Activated T-cell treated with anti-CD3 and anti-CD28 coated beads, Interleukin-2, amount 50 U/mL, for 1 hour (primary cell): ENCODE data around the gene NDNF.

Experiments used
- DNase-seq: peaks from one replicate; pipeline ENCODE4 v3.0.0-alpha.2; 2020

NDNF gene

DNA sequence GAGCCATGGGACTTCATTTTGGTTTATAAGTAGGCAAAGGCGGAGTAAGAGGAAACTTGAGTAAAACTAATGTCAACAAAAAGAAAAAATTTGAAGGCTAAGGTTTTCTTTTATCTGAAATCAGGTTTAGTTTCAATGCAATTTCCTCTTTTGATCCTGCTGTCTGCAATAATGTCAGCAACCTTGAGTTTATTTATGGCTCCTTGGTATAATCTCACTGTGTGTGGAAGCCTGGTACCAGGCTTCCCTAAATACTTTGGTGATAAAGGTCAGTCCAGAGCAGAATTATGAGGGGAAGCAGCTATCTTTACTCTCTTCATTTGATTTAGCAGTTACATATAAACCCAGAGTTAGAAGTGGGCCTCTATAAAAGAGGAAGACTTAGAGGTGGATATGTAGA lies 57.8 kb downstream of the NDNF start:
- no peak for DNase-seq

DNA sequence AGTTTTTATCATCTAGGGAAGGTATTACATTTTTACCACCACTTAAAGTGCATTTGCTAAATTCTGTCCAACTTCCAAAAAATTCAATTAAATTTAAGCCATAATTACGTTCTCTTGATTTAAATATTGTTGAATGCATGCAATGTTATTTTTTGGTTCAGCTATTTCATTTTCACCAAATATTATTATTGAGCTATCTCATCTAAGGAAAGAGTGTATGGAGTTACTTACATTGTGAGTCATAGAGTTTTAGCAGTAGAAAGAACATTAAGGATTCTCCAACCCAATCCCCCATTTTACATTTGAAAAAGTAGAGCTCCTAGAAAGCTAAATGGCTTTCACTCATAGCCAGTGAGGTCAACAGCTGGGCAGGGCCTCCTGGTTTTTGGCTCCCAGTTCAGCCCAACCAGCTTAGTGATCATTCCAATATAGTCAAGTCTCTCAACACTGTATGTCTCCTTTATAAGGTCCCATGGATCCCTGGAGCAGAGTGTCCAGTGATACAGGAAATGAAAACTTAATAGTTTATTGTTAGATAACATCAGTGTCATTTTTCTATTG lies 60.5 kb downstream of the NDNF start:
- no peak for DNase-seq

DNA sequence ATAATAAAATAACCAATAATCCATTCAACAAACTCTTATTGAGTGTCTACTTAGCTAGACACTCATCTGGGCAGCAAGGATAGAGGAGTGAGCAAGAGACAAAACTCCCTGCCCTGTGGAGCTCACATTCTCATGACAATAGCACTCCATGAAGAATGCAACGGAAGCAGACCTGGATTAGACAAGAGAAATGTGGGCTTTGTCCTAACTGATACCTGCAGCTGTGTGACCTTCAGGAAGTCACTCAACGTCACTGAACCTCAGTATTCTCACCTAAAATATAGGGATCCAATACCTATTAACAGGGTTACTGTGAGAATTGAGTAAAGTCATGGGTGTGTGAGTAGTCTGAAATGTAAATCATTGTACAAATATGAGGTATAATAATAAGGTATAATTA lies 61.2 kb downstream of the NDNF start:
- DNase-seq, result no peak

DNA sequence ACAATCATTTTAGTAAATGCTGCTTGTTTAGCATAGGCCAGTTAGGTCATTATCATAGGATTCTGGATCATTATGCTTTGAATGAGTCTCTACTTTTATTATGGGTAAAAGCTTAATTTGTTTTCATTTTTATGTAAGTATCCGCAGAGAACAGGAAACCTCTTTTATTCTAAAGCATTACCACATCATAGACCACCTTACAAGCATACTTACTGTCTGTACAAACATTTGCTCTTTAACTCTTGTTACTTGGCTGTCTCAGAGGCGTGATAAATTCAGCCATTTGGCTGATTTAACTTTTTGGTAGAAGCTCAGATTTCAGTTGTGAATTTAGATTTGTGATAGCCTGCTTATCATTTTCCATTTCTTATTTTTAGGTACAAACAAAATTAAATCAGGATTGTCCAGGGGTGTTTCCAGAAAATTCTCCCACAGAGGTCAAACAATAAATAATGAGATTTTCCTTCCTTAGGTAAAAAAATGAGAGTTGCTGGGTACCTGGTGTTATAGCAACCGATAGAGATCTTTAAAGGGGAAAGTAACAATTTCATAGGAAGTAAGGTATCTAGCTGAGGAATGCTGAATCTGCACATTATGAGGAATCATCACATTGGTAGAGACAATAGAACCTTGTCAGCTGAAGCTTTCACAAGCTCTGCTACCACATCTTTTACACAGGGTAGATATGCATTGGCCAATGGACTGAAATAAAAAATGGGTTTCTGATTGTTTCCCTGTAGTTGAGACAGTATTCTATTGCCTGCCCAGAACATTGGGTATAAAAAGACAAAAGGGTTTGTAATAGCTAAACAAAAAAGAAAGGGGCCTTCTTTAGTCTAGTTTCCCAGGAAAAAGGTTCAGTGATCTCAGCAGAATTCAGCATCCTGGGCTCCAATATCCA lies 62.5 kb downstream of the NDNF start:
- DNase-seq, result no peak

DNA sequence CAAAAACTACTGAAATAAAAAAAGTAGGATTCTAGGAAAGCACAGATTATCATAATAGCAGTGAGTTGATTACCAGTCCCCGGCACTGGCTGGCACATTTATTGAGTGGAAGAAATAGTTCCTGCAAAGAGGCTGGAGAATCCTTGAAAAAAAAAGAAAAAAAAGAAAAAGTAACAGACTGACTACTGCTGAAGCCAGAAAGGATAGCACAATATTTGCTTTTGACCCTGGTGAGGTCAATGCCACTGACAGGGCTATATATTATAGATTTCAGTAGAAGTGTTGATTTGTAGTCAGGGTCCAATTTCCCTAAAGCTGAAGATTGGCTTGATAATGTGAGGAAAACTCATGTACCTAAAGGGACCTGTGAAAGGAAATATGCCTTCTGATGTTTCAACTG lies 64.7 kb downstream of the NDNF start:
- DNase-seq, result no peak

DNA sequence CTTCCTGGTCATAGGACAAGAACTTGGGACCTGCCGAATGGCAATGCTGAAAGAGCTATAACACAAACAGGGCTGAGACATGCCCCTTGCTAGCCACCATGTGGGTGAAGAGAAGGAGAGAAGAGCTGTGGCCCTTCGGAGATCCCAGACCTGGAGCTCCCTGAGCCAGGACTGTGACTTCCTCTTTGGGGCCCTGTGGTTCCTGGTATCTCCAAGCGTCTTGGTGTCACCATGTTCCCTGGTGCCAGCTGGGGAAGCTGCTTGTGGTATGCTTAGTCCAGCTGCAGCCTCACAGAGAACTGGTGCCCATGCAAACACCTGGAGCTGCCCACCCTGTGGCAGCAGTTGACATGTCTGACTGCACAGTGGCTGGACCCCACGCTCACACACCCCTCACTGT lies 68.5 kb downstream of the NDNF start:
- DNase-seq, result no peak

DNA sequence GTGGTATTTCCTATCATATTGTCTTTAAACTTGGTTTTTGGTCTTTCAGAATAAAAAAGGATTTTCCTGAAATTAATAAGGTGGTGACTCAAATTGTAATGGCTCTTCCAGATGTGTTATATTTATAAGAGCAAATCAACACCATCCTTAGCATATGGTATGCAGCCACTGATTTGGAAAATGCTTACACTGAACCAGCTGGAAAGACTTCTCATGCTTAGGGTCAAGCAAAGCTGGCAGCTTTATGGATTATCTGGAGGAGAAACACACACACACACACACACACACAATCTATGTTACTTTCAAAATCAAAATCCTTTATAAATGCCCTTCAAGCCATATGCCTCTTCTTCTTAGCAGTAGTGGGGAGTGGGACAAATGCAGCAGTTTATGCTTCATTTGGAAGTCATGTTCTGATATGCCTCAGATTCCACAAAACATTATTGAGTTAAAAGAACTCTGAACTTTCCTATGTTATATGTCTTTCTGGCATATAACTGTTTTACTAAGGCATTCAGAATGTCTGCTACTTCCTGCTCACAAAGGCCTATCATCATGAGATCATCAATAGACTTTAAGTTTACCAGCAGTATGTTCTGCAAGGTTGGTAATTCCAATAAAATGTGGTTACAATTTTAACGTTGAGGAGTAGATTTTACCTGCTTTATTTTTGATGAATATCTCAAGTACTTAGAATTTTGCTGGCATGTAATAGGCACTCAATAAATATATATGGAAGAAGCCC lies 76.9 kb downstream of the NDNF start:
- no peak for DNase-seq

DNA sequence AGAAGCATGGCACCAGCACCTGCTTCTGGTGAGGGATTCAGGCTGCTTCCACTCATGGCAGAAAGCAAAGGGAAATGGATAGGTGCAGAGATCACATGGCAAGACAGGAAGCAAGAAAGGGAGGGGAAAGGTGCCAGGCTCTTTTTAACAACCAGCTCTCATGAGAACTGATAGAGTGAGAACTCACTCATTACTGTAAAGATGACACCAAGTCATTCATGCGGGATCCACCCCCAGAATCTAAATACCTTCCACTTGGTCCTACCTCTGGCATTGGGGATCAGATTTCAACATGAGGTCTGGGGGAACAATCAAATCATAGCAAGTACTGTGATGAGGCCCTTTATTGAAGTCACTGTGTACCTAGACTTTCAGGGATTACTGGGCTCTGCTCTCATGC lies 77.8 kb downstream of the NDNF start:
- DNase-seq, result no peak

DNA sequence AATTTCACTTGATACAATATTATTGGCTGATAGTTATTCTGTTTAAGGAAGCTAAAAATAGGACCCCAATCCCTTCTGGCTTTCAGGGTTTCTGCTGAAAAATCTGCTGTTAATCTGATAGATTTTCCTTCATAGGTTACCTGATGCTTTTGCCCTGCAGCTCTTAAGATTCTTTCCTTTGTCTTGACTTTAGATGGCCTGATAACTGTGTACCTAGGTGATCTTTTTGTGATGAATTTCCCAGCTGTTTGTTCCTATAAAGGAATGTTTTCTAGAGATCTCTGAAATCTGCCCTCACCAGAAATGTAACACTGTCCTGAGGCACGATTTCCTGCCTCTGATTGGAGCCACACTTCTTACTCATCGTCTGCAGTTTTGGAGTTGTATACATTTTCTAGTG lies 80.5 kb downstream of the NDNF start:
- no peak for DNase-seq

DNA sequence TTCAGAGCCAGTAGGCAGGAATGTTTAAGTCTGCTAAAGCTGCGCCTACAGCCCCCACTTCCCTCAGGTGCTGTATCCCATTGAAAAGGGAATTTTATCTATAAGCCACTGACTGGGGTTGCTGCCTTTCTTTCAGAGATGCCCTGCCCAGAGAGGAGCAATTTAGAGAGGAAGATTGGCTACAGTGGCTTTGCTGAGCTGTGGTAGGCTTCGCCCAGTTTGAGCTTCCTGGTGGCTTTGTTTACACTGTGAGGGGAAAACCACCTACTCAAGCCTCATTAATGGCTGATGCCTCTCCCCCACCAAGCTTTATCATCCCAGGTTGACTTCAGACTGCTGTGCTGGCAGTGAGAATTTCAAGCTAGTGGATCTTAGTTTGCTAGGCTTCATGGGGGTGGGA lies 82.1 kb downstream of the NDNF start:
- no peak for DNase-seq
